HepG2 (cell line): Measurements from ENCODE around the gene HRH2. TPM values are rescaled to one million over a fixed set of nuclear protein-coding genes. Genes with fewer than 3 reads are reported as not detected.
A peak's percentile ranks its signal among the peaks of the same experiment; 100 is the strongest.

Source experiments
- ASH2L ChIP-seq: fragments of 300-600, 200-600 bp; sonication (generic); IDR thresholded peaks from 2 replicates; pipeline ENCODE4 v1.7.0; 2017; ENCODE audit warnings: low read depth, mild to moderate bottlenecking, moderate library complexity, mixed read lengths, low read length; ENCODE audit not compliant: insufficient read length
- ATM ChIP-seq: fragments of 450-650 bp; IDR thresholded peaks from 2 replicates; pipeline ENCODE4 v1.7.1; 2017; ENCODE audit warnings: mild to moderate bottlenecking, borderline replicate concordance
- HCFC1 ChIP-seq: fragments of 150-350 bp; IDR thresholded peaks from 2 replicates; pipeline ENCODE4 v1.6.1; 2014; ENCODE audit warnings: low read depth, low read length
- NFE2L1 ChIP-seq: sonication (generic); formaldehyde crosslinking; IDR thresholded peaks from 2 replicates; pipeline ENCODE4 v1.4.0; 2020; ENCODE audit warnings: missing genetic modification reagents, mild to moderate bottlenecking, borderline replicate concordance
- NFYC ChIP-seq: IDR thresholded peaks from 2 replicates; pipeline ENCODE4 v1.6.1; 2016; ENCODE audit warnings: missing genetic modification reagents, missing compliant biosample characterization
- NKX3-1 ChIP-seq: sonication (generic); formaldehyde crosslinking; IDR thresholded peaks from 2 replicates; pipeline ENCODE4 v1.5.0; 2020; ENCODE audit warnings: missing genetic modification reagents
- PLRG1 ChIP-seq: fragments of 450-650 bp; conservative IDR thresholded peaks from 2 replicates; pipeline ENCODE4 v1.6.1; 2016
- PRDM10 ChIP-seq: sonication (generic); formaldehyde crosslinking; IDR thresholded peaks from 2 replicates; pipeline ENCODE4 v1.4.0; 2020; ENCODE audit warnings: low read depth, missing genetic modification reagents
- ZNF546 ChIP-seq: sonication (generic); formaldehyde crosslinking; conservative IDR thresholded peaks from 2 replicates; pipeline ENCODE4 v1.8.1; 2023; ENCODE audit warnings: mild to moderate bottlenecking, missing genetic modification reagents
- ZNF782 ChIP-seq: sonication (generic); formaldehyde crosslinking; IDR thresholded peaks from 2 replicates; pipeline ENCODE4 v1.4.0; 2020; ENCODE audit warnings: missing genetic modification reagents, mild to moderate bottlenecking, borderline replicate concordance
- polyA plus RNA-seq, 8 experiments: library from polyadenylated mRNA; depleted of rRNA in 3 of 8; stranded (reverse) in 7 of 8; unstranded in 1 of 8; fragments of >200 nt; fragmentation: Illumina TruSeq in 4 of 8; extraction: Trizol in 4 of 8; gene quantifications; 2 replicates each; pipeline versions ENCODE4 v1.2.1 to v1.2.3, GENCODE V29; 2011 to 2016; ENCODE audit warnings: low read depth in 4 of 8, missing spikeins in 1 of 8, mixed read lengths in 1 of 8; ENCODE audit not compliant: insufficient read depth in 1 of 8
- total RNA-seq, 5 experiments: library from RNA; depleted of rRNA; stranded (reverse); fragments of >200 nt; fragmentation: Illumina TruSeq; extraction: Trizol; gene quantifications; 2 replicates each; pipeline ENCODE4 v1.2.3, GENCODE V29; 2016; ENCODE audit warnings: low read depth in 1 of 5
- TF ChIP-seq, protein P1 (sequence below): sonication (generic); formaldehyde crosslinking; IDR thresholded peaks from 2 replicates; pipeline ENCODE4 v1.5.1; 2020; ENCODE audit warnings: missing genetic modification reagents, mild to moderate bottlenecking, borderline replicate concordance

Gene HRH2
- total and polyA plus RNA-seq, 2 of the 13 experiments (the other 11 are each of a cell fraction or from before 2014, with no cell fraction given): not detected

GRCh38 chr5:175746851-175747250 is 89.0 kb downstream of the HRH2 start (continued):
- TF ChIP-seq PRDM10 (no peak), NKX3-1 (CRISPR knock-in tag) (no peak), ZNF782 (CRISPR knock-in tag) (no peak), ASH2L (no peak), NFYC (CRISPR knock-in tag) (peak; percentile 78), PLRG1 (no peak), ZNF546 (CRISPR knock-in tag) (no peak), HCFC1 (peak; percentile 29; the same call in 1 of the 2 replicates), ATM (no peak), NFE2L1 (CRISPR knock-in tag) (no peak)
- TF ChIP-seq, protein P1, sequence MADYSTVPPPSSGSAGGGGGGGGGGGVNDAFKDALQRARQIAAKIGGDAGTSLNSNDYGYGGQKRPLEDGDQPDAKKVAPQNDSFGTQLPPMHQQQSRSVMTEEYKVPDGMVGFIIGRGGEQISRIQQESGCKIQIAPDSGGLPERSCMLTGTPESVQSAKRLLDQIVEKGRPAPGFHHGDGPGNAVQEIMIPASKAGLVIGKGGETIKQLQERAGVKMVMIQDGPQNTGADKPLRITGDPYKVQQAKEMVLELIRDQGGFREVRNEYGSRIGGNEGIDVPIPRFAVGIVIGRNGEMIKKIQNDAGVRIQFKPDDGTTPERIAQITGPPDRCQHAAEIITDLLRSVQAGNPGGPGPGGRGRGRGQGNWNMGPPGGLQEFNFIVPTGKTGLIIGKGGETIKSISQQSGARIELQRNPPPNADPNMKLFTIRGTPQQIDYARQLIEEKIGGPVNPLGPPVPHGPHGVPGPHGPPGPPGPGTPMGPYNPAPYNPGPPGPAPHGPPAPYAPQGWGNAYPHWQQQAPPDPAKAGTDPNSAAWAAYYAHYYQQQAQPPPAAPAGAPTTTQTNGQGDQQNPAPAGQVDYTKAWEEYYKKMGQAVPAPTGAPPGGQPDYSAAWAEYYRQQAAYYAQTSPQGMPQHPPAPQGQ (CRISPR knock-in tag): no peak
